Osteoblast (primary cell): Measurements from ENCODE around the gene IFT172. TPM values are rescaled to one million over a fixed set of nuclear protein-coding genes. Genes with fewer than 3 reads are reported as not detected.

Experiments used
- DNase-seq: peaks from one replicate; pipeline ENCODE4 v3.0.0; 2011; ENCODE audit warnings: low spot score, mixed read lengths; ENCODE audit not compliant: insufficient read length; ENCODE audit errors: missing footprints
- H2AFZ ChIP-seq: 2 replicates; pipeline ENCODE4 v1.6.0; 2011; ENCODE audit warnings: mild to moderate bottlenecking, low read length
- H3K27ac ChIP-seq: 2 replicates; pipeline ENCODE4 v1.5.1; 2011; ENCODE audit warnings: mild to moderate bottlenecking, low read depth, low read length, moderate library complexity
- H3K27me3 ChIP-seq: 2 replicates; pipeline ENCODE4 v1.6.0; 2012; ENCODE audit warnings: mild to moderate bottlenecking, control low read depth, inconsistent platforms, low read length, moderate library complexity; ENCODE audit not compliant: insufficient read depth
- H3K36me3 ChIP-seq: 2 replicates; pipeline ENCODE4 v1.5.1; 2011; ENCODE audit warnings: mild to moderate bottlenecking, low read length, control low read depth, moderate library complexity; ENCODE audit not compliant: insufficient read depth
- H3K4me1 ChIP-seq: 2 replicates; pipeline ENCODE4 v1.5.1; 2011; ENCODE audit warnings: mild to moderate bottlenecking, low read length, control low read depth, moderate library complexity; ENCODE audit not compliant: insufficient read depth
- H3K4me2 ChIP-seq: 2 replicates; pipeline ENCODE4 v1.6.0; 2011; ENCODE audit warnings: mild to moderate bottlenecking, low read length; ENCODE audit not compliant: insufficient read depth
- H3K4me3 ChIP-seq: fragments of 200-600 bp; sonication (generic); 3 replicates; pipeline ENCODE4 v1.5.1; 2012; ENCODE audit warnings: mild to moderate bottlenecking, low read length, inconsistent platforms; ENCODE audit not compliant: insufficient read depth
- H3K79me2 ChIP-seq: 2 replicates; pipeline ENCODE4 v1.6.0; 2012; ENCODE audit warnings: mild to moderate bottlenecking, low read length, control low read depth, inconsistent platforms; ENCODE audit not compliant: insufficient read depth
- H3K9me3 ChIP-seq: 2 replicates; pipeline ENCODE4 v1.5.1; 2011; ENCODE audit warnings: low read depth, low read length, control low read depth
- H4K20me1 ChIP-seq: 2 replicates; pipeline ENCODE4 v1.6.0; 2012; ENCODE audit warnings: mild to moderate bottlenecking, low read length, control low read depth; ENCODE audit not compliant: insufficient read depth
- total RNA-seq: library from RNA; depleted of rRNA; stranded (reverse); fragments of >200 nt; gene quantifications from 2 replicates; pipeline ENCODE4 v1.2.3, GENCODE V29; 2012
- TF ChIP-seq, protein P1 (sequence below): IDR thresholded peaks from 2 replicates; pipeline ENCODE4 v1.5.1; 2011; ENCODE audit warnings: mild to moderate bottlenecking, low read depth, low read length, moderate library complexity; ENCODE audit errors: extremely low read depth

The IFT172 gene
- total RNA-seq, 1 donor: 35.5 TPM

DNA sequence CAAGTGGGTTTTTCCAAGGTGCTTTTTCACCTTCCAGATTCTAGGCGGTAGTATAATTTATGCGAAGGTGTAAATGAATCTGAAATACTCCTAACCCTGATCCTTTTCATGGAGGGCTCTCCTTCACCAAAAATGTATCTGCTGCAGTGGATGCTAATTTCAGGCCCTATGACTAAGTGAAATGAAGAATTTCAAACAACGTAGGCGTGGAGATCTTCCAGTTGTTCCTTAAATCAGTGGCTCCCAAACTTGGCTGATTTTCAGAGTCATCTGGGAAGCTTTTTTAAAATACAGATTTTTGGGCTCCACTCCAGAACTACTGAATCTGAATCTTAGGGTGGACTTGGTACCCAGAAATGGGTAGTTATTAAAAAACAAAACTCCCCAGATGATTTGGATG is 12.6 kb upstream of the IFT172 start:
- Histone ChIP-seq H2AFZ (no peak overlapping the region), H3K4me3 (no peak overlapping the region), H3K36me3 (no peaks in the 10 kb centered on the region), H3K4me2 (no peak overlapping the region), H3K79me2 (no peaks in the 10 kb centered on the region), H4K20me1 (no peaks in the 10 kb centered on the region), H3K4me1 (peaks cover 5% of the 10 kb centered on the region), H3K27me3 (no peaks in the 10 kb centered on the region), H3K27ac (no peak overlapping the region), H3K9me3 (no peaks in the 10 kb centered on the region)
- TF ChIP-seq, protein P1, sequence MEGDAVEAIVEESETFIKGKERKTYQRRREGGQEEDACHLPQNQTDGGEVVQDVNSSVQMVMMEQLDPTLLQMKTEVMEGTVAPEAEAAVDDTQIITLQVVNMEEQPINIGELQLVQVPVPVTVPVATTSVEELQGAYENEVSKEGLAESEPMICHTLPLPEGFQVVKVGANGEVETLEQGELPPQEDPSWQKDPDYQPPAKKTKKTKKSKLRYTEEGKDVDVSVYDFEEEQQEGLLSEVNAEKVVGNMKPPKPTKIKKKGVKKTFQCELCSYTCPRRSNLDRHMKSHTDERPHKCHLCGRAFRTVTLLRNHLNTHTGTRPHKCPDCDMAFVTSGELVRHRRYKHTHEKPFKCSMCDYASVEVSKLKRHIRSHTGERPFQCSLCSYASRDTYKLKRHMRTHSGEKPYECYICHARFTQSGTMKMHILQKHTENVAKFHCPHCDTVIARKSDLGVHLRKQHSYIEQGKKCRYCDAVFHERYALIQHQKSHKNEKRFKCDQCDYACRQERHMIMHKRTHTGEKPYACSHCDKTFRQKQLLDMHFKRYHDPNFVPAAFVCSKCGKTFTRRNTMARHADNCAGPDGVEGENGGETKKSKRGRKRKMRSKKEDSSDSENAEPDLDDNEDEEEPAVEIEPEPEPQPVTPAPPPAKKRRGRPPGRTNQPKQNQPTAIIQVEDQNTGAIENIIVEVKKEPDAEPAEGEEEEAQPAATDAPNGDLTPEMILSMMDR: no peak
- DNase-seq: no peak

DNA sequence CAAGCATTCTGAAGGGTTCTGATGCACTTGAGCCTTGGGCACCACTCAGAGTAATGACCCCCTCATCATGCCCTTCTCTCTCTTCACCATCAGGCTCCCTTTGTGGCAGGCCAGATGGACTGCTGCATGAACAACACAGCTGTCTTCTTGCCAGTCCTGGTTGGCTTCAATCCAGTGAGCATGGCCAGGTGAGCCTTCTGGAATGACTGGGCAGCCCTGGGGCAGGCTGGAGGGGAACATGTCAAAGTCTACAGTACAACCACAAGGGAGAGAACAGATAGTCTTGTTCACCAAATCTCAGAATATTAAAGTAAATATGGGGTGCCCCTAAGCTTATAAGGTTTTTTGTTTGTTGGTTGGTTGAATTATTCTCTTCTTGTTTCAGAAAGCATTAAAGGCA is 11.5 kb upstream of the IFT172 start:
- Histone ChIP-seq H3K4me2 (no peak overlapping the region), H2AFZ (no peak overlapping the region), H3K79me2 (no peaks in the 10 kb centered on the region), H3K4me1 (peaks cover 16% of the 10 kb centered on the region), H3K27me3 (no peaks in the 10 kb centered on the region), H4K20me1 (no peaks in the 10 kb centered on the region), H3K9me3 (no peaks in the 10 kb centered on the region), H3K4me3 (no peak overlapping the region), H3K36me3 (no peaks in the 10 kb centered on the region), H3K27ac (no peak overlapping the region)
- no peak for DNase-seq
- TF ChIP-seq, protein P1: no peak

DNA sequence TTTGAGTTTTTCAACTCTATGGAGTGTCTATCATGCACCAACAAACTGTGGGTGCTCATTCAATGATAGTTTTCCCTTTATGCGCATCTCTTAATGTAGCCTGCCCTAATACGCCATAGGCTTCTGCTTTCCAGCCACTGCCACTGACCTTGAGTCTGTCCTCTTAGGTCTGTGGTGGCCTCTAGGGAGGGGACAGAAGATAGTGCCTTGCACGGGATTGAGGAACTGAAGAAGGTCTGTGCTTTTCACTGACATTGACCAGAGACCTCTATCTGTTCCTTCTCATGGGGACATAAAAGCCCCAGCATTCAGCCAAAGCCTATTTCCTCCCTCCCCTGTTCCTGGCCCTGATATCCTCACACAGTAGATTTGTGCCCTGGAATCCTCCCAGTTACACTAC is 9.4 kb upstream of the IFT172 start:
- no peaks in the 10 kb centered on the region for H3K36me3 ChIP-seq
- H3K9me3 ChIP-seq: no peaks in the 10 kb centered on the region
- H3K79me2 ChIP-seq: peaks cover 3% of the 10 kb centered on the region
- no peak for DNase-seq
- H4K20me1 ChIP-seq: no peaks in the 10 kb centered on the region
- no peak overlapping the region for H3K4me3 ChIP-seq
- H3K4me2 ChIP-seq: no peak overlapping the region
- no peak overlapping the region for H2AFZ ChIP-seq
- H3K27me3 ChIP-seq: no peaks in the 10 kb centered on the region
- TF ChIP-seq, protein P1: no peak
- no peak overlapping the region for H3K27ac ChIP-seq
- H3K4me1 ChIP-seq: peaks cover 24% of the 10 kb centered on the region

DNA sequence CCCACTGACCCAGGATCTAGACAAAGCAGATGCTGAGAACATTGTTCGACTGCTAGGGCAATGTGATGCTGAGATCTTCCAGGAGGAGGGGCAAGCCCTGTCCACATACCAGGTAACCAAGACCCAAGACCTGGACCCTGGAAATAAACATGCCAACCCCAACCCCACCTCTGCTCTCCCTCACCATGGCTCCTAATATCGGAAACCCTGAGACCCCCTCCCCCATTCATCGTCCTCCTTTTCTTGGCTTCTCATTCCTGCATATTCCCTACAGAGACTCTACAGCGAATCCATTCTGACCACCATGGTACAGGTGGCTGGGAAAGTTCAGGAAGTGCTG is 7.7 kb upstream of the IFT172 start:
- no peaks in the 10 kb centered on the region for H3K27me3 ChIP-seq
- peaks cover 29% of the 10 kb centered on the region for H3K4me1 ChIP-seq
- peak overlapping the region; percentile 5 for H2AFZ ChIP-seq
- H3K27ac ChIP-seq: peak overlapping the region; percentile 37
- no peak overlapping the region for H3K4me3 ChIP-seq
- no peaks in the 10 kb centered on the region for H3K9me3 ChIP-seq
- peaks cover 3% of the 10 kb centered on the region for H3K79me2 ChIP-seq
- peaks cover 2% of the 10 kb centered on the region for H3K36me3 ChIP-seq
- TF ChIP-seq, protein P1: no peak
- H4K20me1 ChIP-seq: no peaks in the 10 kb centered on the region
- H3K4me2 ChIP-seq: peak overlapping the region; percentile 3
- DNase-seq: no peak
